Ishikawa (cell line): ENCODE measurements around the gene CD47.

Experiments used
- CEBPB ChIP-seq: IDR thresholded peaks from 2 replicates; pipeline ENCODE4 v1.6.1; 2012
- CREB1 ChIP-seq: IDR thresholded peaks from 2 replicates; pipeline ENCODE4 v1.6.1; 2012; ENCODE audit warnings: low read depth
- EGR1 ChIP-seq: IDR thresholded peaks from 2 replicates; pipeline ENCODE4 v1.6.1; 2012
- EP300 ChIP-seq: IDR thresholded peaks from 2 replicates; pipeline ENCODE4 v1.6.1; 2012; ENCODE audit warnings: borderline replicate concordance
- FOXM1 ChIP-seq: IDR thresholded peaks from 2 replicates; pipeline ENCODE4 v1.6.1; 2012; ENCODE audit warnings: low read depth, borderline replicate concordance
- NFIC ChIP-seq: IDR thresholded peaks from 2 replicates; pipeline ENCODE4 v1.6.1; 2012
- RAD21 ChIP-seq: IDR thresholded peaks from 2 replicates; pipeline ENCODE4 v1.6.1; 2012; ENCODE audit warnings: low read depth
- TAF1 ChIP-seq: IDR thresholded peaks from 2 replicates; pipeline ENCODE4 v1.6.1; 2012; ENCODE audit warnings: low read depth, mild to moderate bottlenecking
- TCF12 ChIP-seq: IDR thresholded peaks from 2 replicates; pipeline ENCODE4 v1.6.1; 2012; ENCODE audit warnings: low read depth
- TEAD4 ChIP-seq: IDR thresholded peaks from 2 replicates; pipeline ENCODE4 v1.6.1; 2012
- YY1 ChIP-seq: IDR thresholded peaks from 2 replicates; pipeline ENCODE4 v1.6.1; 2012; ENCODE audit warnings: low read depth
- ZBTB7A ChIP-seq: IDR thresholded peaks from 2 replicates; pipeline ENCODE4 v1.6.1; 2012; ENCODE audit warnings: low read depth
- TF ChIP-seq, protein P1 (sequence below): IDR thresholded peaks from 2 replicates; pipeline ENCODE4 v1.6.1; 2012
- TF ChIP-seq, protein P2 (sequence below): IDR thresholded peaks from 2 replicates; pipeline ENCODE4 v1.6.1; 2012
- TF ChIP-seq, protein P3 (sequence below): IDR thresholded peaks from 2 replicates; pipeline ENCODE4 v1.6.1; 2012; ENCODE audit warnings: low read depth, mild to moderate bottlenecking

CD47 gene

DNA sequence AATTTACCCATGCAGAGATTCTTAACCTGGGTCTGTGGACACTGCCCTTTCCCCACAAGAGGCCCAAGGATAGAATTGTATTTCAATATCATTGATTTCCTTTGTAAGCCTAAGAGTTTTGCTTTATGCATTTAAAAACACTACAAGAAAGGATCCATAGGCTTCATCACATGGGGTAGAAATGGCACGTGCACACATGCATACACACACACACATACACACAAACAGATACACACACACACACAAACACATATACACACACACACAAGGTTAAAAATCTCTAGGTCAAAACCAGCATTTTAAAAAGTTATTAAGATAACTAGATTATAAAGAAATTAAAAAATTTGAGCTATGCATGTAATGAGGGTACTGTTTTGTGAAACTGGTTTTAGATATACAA lies 35.5 kb upstream of the CD47 start:
- no peak for TF ChIP-seq TCF12
- no peak for TF ChIP-seq TEAD4
- no peak for TF ChIP-seq FOXM1
- no peak for TF ChIP-seq EGR1
- no peak for TF ChIP-seq ZBTB7A
- TF ChIP-seq CREB1 = no peak
- no peak for TF ChIP-seq RAD21
- TF ChIP-seq NFIC = no peak

DNA sequence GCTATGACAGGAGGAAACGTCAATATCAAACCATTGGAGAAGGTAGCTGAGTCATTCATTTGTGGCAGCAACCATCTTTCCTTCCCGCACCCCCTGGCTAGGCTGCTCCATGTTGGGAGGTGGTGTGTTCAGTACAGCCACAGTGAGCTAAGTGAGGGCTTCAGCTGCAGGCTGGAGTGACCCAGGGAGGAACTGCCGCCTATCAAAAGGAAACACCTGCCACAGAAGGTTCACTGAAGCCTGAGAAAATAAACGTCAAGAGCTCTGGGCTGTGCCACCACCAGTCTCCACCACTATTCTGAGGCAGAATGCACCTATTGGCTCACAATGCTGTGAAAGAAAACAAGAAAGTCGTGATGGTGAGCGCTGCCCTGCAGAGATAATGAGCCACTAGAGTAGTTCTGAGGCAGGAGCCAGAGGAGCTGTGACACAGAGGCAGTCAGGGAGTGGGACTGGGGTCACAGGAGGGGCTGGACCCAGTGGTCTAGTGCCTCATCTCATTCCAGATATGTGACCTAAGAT lies 34.8 kb upstream of the CD47 start:
- no peak for TF ChIP-seq CEBPB

DNA sequence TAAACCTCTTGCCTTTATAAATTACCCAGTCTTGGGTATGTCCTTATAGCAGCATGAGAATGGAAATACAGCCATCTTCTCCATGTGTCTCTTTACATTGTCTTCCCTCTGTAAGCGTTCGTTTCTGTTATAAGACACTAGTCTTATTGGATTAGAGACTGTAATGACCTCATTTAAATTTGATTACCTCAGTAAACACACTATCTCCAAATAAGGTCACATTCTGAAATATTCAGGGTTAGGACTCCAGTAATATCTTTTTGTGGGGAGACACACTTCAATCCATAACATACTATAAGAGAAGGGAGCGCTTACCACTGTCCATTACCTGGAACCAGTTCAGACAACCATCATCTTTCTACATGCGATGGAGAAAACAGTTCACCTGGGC lies 34.3 kb upstream of the CD47 start:
- TF ChIP-seq, protein P1, sequence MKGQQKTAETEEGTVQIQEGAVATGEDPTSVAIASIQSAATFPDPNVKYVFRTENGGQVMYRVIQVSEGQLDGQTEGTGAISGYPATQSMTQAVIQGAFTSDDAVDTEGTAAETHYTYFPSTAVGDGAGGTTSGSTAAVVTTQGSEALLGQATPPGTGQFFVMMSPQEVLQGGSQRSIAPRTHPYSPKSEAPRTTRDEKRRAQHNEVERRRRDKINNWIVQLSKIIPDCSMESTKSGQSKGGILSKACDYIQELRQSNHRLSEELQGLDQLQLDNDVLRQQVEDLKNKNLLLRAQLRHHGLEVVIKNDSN = no peak
- TF ChIP-seq TEAD4 (no peak), ZBTB7A (no peak), YY1 (no peak), EP300 (no peak), EGR1 (no peak), NFIC (no peak), RAD21 (no peak), TAF1 (no peak), CEBPB (no peak), TCF12 (no peak), CREB1 (no peak)
- TF ChIP-seq, protein P2, sequence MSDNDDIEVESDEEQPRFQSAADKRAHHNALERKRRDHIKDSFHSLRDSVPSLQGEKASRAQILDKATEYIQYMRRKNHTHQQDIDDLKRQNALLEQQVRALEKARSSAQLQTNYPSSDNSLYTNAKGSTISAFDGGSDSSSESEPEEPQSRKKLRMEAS = no peak
- TF ChIP-seq, protein P3, sequence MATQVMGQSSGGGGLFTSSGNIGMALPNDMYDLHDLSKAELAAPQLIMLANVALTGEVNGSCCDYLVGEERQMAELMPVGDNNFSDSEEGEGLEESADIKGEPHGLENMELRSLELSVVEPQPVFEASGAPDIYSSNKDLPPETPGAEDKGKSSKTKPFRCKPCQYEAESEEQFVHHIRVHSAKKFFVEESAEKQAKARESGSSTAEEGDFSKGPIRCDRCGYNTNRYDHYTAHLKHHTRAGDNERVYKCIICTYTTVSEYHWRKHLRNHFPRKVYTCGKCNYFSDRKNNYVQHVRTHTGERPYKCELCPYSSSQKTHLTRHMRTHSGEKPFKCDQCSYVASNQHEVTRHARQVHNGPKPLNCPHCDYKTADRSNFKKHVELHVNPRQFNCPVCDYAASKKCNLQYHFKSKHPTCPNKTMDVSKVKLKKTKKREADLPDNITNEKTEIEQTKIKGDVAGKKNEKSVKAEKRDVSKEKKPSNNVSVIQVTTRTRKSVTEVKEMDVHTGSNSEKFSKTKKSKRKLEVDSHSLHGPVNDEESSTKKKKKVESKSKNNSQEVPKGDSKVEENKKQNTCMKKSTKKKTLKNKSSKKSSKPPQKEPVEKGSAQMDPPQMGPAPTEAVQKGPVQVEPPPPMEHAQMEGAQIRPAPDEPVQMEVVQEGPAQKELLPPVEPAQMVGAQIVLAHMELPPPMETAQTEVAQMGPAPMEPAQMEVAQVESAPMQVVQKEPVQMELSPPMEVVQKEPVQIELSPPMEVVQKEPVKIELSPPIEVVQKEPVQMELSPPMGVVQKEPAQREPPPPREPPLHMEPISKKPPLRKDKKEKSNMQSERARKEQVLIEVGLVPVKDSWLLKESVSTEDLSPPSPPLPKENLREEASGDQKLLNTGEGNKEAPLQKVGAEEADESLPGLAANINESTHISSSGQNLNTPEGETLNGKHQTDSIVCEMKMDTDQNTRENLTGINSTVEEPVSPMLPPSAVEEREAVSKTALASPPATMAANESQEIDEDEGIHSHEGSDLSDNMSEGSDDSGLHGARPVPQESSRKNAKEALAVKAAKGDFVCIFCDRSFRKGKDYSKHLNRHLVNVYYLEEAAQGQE = no peak

DNA sequence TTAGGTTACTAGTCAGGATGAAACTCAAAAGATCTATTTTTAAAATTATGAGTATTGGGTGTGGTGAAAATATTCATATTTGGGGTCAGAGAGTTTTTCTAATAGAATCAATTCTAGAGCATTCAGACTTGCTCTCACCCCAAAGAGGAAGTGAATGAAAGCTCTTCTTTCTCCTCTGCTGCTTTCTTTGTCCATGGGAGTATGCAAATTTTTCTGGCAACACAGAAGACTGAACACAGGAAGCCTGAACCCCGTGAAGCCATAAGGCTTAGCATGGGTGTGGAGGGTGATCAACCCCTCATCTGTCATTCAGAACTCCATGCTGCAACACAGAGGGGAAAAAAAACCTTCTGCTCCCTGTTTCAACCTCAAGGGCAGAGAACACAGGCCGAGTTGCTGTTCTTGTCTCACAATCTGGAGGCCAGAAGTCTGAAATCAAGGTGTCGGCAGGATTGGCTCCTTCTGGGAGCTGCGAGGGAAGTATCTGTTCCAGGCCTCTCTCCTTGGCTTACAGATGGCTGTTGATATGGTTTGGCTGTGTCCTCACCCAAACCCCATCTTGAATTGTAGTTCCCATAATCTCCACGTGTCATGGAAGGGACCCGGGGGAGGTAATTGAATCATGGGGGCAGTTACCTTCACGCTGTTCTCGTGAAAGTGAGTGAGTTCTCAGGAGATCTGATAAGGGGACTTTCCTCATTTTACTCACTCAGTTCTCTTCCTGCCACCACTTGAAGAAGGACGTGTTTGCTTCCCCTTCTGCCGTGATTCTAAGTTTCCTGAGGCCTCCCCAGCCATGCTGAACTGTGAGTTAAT lies 33.7 kb upstream of the CD47 start:
- TF ChIP-seq, protein P2 = no peak
- TF ChIP-seq TAF1 (no peak), FOXM1 (no peak), TEAD4 (no peak), CEBPB (no peak), TCF12 (no peak), EP300 (no peak), RAD21 (no peak), ZBTB7A (no peak), EGR1 (no peak), CREB1 (no peak), NFIC (no peak)
- TF ChIP-seq, protein P3 = no peak

DNA sequence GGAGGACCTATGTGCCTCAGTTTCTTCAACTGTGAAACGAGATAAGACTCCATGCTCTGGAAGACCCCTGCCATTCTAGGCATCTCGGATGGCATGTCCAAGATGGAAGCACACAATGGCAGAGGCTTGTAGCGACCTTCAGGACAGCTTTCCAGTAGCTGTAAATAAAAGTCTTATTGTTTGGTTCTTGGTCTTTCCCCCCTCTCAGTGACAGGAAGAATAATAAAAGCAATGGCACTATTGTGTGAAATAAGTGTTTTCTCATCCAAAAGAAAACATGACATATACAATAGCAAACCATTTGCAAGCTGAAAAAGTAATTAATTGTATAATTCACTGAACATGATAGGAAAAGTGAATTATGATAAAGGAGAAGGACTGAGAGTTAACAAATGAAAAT lies 32.5 kb upstream of the CD47 start:
- no peak for TF ChIP-seq CEBPB
- TF ChIP-seq ZBTB7A = no peak
- TF ChIP-seq NFIC = no peak
- TF ChIP-seq TAF1 = no peak
- no peak for TF ChIP-seq RAD21
- TF ChIP-seq, protein P1 = no peak
- no peak for TF ChIP-seq EP300
- no peak for TF ChIP-seq YY1
- no peak for TF ChIP-seq TEAD4

DNA sequence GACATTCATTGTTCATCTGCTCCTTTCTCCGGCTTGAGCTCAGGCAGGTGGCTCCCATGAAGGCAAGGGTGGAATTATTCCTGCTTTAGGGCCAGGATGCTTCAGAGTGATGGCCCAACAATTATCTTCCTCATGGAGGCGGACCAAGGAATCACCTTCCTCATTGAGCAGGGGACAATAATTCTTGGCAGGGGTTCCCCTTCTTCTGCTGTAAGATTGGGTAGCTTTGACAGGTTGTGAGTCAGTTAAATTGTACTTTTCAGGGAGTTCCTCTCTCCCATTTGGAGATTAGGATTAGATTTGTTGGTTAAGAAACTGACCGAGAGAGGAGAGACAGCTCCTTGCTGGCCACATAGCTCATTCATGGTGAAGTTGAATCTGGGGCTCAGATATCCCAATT lies 31.4 kb upstream of the CD47 start:
- no peak for TF ChIP-seq TEAD4
- no peak for TF ChIP-seq FOXM1
- no peak for TF ChIP-seq TCF12
- TF ChIP-seq YY1 = no peak
